ENCODE data around the gene KLK13. TPM values are rescaled to one million over a fixed set of nuclear protein-coding genes. Genes with fewer than 3 reads are reported as not detected.

KLK13 gene
- total RNA-seq, 1 experiment from 2014 or later, result not detected

DNA sequence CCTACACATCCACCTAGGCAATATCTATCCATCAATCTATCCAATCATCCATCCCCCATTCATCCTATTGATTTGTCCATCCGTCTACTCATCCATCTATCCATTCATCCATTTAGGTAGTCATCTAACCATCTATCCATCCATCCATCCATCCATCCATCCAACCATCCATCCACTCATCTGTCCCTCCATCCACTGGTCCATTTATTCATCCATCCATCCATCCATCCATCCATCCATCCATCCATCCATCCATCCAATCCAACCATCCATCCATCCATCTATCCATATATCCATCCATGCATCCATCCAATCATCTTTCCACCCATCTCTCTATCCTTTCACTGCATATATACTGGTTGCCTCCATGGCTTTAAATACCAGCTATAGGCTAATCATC, 3.9 kb downstream of the KLK13 start:
- no peak for DNase-seq (ENCODE audit: low spot score)

GRCh38 chr19:51060336-51060735, 4.6 kb downstream of the KLK13 start:
- DNase-seq (ENCODE audit: low spot score), result no peak

DNA sequence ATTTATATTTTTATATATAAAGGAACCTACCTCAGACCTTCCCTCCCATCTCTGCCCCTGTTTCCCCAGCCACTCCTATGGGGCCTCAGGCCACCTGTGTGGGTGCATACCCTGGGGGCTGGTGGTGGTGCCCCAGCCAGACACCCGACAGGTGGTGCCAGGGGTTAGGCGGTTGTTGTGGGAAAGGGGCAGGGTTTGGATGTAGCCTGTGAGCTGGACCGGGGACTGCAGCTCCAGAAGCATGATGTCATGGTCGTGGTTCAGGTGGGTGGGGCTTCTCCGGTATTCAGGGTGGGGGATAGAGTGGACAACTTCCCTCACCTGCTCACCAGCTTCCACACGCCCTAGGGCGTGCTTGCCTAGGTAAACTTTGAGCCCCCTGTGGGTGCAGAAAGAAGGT, 5.2 kb downstream of the KLK13 start:
- DNase-seq (ENCODE audit: low spot score), result no peak

GRCh38 chr19:51055866-51056265, 9.0 kb downstream of the KLK13 start:
- no peak for DNase-seq (ENCODE audit: low spot score)

- DNase-seq (ENCODE audit: low spot score), result no peak
Observed at GRCh38 chr19:51047031-51047335, 17.9 kb downstream of the KLK13 start.

GRCh38 chr19:51044327-51044726, 20.6 kb downstream of the KLK13 start:
- no peak for DNase-seq (ENCODE audit: low spot score)

DNA sequence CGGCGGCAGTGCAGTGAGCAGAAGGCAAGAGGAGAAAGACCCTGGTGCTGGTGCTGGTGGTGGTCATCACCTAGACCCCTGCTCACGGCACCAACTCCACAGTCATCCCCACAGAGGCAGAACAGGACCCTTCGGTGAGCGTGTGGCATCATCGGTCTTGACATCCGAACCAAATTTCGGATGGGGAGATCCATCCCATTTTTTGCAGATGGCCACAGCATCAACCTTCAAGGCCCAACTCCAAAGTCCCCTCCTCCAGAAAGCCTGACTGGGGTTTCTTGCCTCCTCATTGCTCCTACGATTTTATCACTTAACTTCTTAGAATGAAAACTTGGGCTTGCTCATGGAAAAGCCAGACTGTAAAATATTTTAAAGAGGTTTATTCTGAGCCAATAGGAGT, 21.4 kb downstream of the KLK13 start:
- DNase-seq (ENCODE audit: low spot score), result no peak

DNA sequence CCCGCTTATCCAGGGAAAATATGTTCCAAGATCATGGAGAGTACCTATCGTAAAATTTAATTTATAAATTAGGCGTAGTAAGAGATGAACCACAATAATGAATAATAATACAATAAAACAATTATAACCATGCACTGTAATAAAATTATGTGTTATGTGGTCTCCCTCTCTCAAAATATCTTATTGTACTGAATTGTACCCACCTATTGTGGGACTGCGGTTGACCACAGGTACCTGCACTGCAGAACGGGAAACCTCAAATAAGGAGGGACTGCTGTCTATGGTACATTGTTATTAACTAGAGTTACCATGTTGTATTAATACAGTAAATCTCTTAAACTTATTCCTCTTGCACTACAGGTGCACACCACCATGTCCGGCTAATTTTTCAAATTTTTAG, 24.7 kb downstream of the KLK13 start:
- no peak for DNase-seq (ENCODE audit: low spot score)

GRCh38 chr19:51036519-51036918, 28.4 kb downstream of the KLK13 start:
- DNase-seq (ENCODE audit: low spot score), result no peak

GRCh38 chr19:51034704-51035103, 30.2 kb downstream of the KLK13 start, which contains the start of gene KLK12:
KLK12 (minus strand) TSS chr19:51035002; CDS start chr19:51034621, 381 bp downstream.
- no peak for DNase-seq (ENCODE audit: low spot score)

DNA sequence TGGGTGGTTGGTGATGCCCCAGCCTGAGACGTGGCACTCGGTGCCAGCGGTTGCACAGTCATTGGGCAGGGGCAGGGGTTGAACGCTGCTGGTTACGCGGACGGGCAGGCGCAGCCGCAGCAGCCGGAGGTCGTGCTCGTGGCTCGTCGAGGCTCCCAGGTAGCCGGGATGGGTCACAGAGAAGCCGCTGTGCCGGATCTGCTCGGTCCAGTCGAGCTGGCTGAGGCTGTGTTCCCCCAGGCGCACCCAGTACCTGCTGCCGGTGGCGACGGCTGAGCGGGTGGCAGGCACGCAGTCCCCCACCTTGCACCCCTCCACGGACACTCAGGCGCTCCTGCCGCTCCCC, 33.0 kb downstream of the KLK13 start:
- no peak for DNase-seq (ENCODE audit: low spot score)

GRCh38 chr19:51031220-51031879, 33.5 kb downstream of the KLK13 start:
- no peak for DNase-seq (ENCODE audit: low spot score)

GRCh38 chr19:51030631-51031030, 34.3 kb downstream of the KLK13 start:
- no peak for DNase-seq (ENCODE audit: low spot score)

- DNase-seq (ENCODE audit: low spot score), result no peak
Observed at GRCh38 chr19:51029718-51030117, 35.2 kb downstream of the KLK13 start.

DNA sequence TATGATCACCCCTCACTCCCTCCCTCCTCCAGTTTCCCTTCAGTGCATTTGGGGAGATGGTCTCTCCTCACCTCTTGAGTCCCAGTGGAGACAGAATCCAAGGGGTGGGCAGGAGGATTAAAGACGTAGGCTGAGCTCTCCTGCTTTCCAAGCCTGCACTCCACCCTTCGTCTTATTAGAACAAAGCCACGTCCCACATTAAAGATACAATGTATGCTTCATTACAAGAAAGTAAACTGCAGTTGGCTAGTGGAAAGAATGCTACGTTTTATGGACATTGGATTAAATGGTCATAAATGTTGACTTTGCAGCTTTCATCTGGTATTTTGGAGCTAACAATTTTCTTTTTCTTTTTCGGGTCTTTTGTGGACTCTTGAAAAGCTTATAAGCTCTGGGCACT, 37.0 kb downstream of the KLK13 start:
- no peak for DNase-seq (ENCODE audit: low spot score)

DNA sequence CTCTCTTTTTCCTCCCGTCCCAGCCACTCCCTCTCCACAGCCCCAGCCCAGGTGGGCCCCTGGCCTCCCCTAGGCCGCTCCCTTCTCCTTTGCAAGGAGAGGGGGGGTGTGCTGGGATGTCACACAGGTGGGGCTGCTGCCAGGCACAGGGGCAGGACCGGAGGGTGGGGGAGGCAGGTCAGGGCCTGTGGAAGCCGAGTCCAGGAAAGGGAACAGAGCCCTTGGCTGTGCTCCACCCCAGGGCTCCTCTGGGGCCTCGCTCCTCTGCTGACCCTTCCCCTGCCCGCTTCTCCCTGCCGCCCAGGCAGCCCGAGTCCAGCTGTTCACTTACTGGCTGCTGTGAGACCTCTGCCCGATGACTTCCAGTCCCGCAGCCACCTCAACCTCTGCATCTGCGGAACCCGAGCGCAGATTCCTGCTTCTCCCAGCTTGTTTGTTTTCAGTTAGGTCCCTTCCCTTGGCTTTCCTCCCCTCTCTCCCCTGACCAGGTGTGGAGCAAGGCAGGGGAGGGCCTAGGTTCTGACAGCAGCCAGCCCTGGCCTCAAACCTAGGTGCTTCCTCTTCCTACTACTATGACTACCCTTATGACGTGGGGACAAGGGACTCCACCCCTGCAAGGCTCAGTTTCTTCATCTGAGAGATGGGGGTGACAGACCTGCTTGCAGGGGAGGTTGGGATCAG, 37.6 kb downstream of the KLK13 start:
- DNase-seq (ENCODE audit: low spot score), result no peak

GRCh38 chr19:51026554-51026831, 38.4 kb downstream of the KLK13 start, which contains the start of gene KLK11:
KLK11 (minus strand) TSS chr19:51026616; CDS start chr19:51025631, 985 bp downstream.
- no peak for DNase-seq (ENCODE audit: low spot score)

DNA sequence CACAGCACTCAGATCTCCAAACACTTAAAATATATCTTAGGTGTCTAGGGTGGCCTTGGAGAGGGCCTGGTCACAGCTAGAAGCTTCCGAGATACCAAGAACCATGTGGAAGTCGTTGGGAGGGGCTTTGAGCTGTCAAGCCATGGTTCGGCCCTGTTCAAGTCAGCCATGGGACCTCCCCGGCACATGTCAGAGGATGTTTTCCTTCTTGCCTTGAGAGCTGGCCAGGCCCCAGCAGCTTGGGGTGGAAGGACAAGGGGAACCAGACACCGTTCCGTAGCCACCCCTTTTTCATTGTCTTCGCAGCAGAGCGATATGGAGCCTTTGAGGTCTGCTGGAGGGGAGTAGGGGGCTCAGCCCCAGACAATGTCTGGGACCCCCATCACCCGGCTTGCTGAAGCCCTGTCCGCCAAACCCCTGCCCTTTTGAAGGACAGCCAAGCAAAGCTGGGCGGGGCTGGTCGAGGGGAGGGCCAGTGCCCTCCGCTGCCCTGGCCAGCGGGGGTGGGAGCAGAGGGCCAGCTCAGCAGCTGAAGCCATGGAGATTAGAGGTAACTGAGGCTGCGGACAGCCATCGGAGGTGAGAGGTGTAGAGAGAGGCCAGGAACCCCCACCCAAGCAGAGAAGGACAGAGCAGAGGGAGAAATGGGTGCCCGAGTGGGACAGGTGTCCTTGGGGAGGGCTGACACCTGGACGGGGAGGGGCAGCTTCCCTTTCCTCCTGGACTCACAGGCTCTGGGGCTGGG, 38.9 kb downstream of the KLK13 start:
- DNase-seq (ENCODE audit: low spot score), result no peak

- no peak for DNase-seq (ENCODE audit: low spot score)
Observed at GRCh38 chr19:51025401-51025800, 39.5 kb downstream of the KLK13 start.

DNA sequence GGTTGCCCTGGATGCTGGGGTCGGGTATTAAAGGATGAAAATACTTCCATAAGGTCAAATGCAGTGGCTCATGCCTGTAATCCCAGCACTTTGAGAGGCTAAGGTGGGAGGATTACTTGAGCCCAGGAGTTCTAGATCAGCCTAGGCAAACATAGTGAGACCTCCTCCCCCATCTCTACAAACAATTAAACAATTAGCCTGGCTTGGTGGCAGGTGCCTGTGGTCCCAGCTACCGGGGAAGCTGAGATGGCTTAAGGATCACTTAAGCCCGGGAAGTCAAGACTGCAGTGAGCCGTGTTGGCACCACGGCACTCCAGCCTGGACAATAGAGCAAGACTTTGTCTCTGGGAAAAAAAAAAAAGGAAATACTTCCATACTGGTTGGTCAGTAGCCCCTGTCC, 40.0 kb downstream of the KLK13 start:
- DNase-seq (ENCODE audit: low spot score), result no peak

GRCh38 chr19:51023946-51024345, 40.9 kb downstream of the KLK13 start:
- no peak for DNase-seq (ENCODE audit: low spot score)

- no peak for DNase-seq (ENCODE audit: low spot score)
Observed at GRCh38 chr19:51022526-51022925, 42.4 kb downstream of the KLK13 start.

GRCh38 chr19:51020988-51021651, 43.8 kb downstream of the KLK13 start:
- peak; percentile 61 for DNase-seq (ENCODE audit: low spot score)
